K562 (cell line): ENCODE measurements around the gene FOXS1. TPM values are rescaled to one million over a fixed set of nuclear protein-coding genes. Genes with fewer than 3 reads are reported as not detected.

ENCODE experiments used
- BRD9 ChIP-seq: fragments of 450-650 bp; IDR thresholded peaks from 2 replicates; pipeline ENCODE4 v1.6.1; 2018; ENCODE audit warnings: low read depth; ENCODE audit not compliant: partially characterized antibody
- HNRNPLL ChIP-seq: fragments of 200-400 bp; formaldehyde crosslinking; IDR thresholded peaks from 2 replicates; pipeline ENCODE4 v1.6.1; 2017; ENCODE audit warnings: low read length, low read depth, mild to moderate bottlenecking; ENCODE audit not compliant: poor library complexity, severe bottlenecking
- JUND ChIP-seq, 2 experiments: IDR thresholded peaks; 2 replicates in 1 of 2; 3 replicates in 1 of 2; pipeline ENCODE4 v1.6.1; 2011; ENCODE audit warnings: borderline replicate concordance in 2 of 2, low read depth in 2 of 2, low read length in 2 of 2, improper control_type of control experiment in 1 of 2, missing biosample characterization in 1 of 2, missing genetic modification characterization in 1 of 2, missing genetic modification reagents in 1 of 2
- NUFIP1 ChIP-seq: fragments of 450-650 bp; IDR thresholded peaks from 2 replicates; pipeline ENCODE4 v1.6.1; 2018; ENCODE audit not compliant: partially characterized antibody
- ZNF146 ChIP-seq: IDR thresholded peaks from one replicate; pipeline ENCODE4 v1.6.1; 2018; ENCODE audit warnings: missing compliant biosample characterization; ENCODE audit not compliant: unreplicated experiment
- polyA plus RNA-seq, 8 experiments: library from polyadenylated mRNA; depleted of rRNA in 4 of 8; stranded (reverse) in 5 of 8; unstranded in 3 of 8; fragments of >200 nt; fragmentation: Nextera tagmentation in 2 of 8; fragmentation: Illumina TruSeq in 1 of 8; extraction: Ambion mirVana in 2 of 8; extraction: Trizol in 1 of 8; gene quantifications; 2 replicates each; pipeline versions ENCODE4 v1.2.1 to v1.2.3, GENCODE V29; 2011 to 2014; ENCODE audit warnings: inconsistent platforms in 1 of 8, missing spikeins in 1 of 8
- total RNA-seq, 7 experiments: library from RNA; depleted of rRNA in 6 of 7; stranded (reverse); fragments of >200 nt in 6 of 7; fragmentation: Illumina TruSeq in 2 of 7; extraction: Trizol in 2 of 7; gene quantifications; 2 replicates each; pipeline versions ENCODE4 v1.2.1 to v1.2.3, GENCODE V29; 2011 to 2021; ENCODE audit warnings: low replicate concordance in 1 of 7
- TF ChIP-seq, protein P1 (sequence below): sonication (generic); formaldehyde crosslinking; IDR thresholded peaks from 2 replicates; pipeline ENCODE4 v1.8.0; 2022; ENCODE audit warnings: missing genetic modification reagents, mild to moderate bottlenecking, borderline replicate concordance
- TF ChIP-seq, protein P2 (sequence below): IDR thresholded peaks from 2 replicates; pipeline ENCODE4 v1.6.1; 2014; ENCODE audit warnings: antibody characterized with exemption

The FOXS1 gene
- total and polyA plus RNA-seq, 9 of the 15 experiments (the other 6 are each of a cell fraction or from before 2014, with no cell fraction given): not detected

DNA sequence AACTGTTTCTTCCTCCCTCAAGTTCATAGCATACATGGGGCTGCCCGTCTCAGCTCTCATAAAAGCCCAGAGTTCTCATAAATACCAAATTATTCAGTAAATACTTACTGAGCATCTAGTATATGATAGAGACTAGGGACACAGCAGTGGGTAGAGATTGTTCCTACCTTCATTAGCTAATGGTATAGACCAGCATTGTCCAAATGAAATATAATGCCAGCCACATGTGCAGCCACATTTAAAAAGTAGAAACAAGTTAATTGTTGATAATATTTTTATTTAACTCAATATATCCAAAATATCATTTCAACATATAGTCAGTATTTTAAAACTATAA is 26.2 kb upstream of the FOXS1 start (continued):
- TF ChIP-seq, protein P1, sequence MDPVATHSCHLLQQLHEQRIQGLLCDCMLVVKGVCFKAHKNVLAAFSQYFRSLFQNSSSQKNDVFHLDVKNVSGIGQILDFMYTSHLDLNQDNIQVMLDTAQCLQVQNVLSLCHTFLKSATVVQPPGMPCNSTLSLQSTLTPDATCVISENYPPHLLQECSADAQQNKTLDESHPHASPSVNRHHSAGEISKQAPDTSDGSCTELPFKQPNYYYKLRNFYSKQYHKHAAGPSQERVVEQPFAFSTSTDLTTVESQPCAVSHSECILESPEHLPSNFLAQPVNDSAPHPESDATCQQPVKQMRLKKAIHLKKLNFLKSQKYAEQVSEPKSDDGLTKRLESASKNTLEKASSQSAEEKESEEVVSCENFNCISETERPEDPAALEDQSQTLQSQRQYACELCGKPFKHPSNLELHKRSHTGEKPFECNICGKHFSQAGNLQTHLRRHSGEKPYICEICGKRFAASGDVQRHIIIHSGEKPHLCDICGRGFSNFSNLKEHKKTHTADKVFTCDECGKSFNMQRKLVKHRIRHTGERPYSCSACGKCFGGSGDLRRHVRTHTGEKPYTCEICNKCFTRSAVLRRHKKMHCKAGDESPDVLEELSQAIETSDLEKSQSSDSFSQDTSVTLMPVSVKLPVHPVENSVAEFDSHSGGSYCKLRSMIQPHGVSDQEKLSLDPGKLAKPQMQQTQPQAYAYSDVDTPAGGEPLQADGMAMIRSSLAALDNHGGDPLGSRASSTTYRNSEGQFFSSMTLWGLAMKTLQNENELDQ (CRISPR knock-in tag): no peak
- TF ChIP-seq HNRNPLL (no peak), ZNF146 (CRISPR knock-in tag) (no peak), JUND (IDR thresholded peaks at IDR 0.05; ENCODE audit: borderline replicate concordance, low read depth, low read length) (no peak), JUND (tag; IDR thresholded peaks at IDR 0.05; ENCODE audit: borderline replicate concordance, low read depth, low read length) (no peak), BRD9 (no peak), NUFIP1 (no peak)
- TF ChIP-seq, protein P2, sequence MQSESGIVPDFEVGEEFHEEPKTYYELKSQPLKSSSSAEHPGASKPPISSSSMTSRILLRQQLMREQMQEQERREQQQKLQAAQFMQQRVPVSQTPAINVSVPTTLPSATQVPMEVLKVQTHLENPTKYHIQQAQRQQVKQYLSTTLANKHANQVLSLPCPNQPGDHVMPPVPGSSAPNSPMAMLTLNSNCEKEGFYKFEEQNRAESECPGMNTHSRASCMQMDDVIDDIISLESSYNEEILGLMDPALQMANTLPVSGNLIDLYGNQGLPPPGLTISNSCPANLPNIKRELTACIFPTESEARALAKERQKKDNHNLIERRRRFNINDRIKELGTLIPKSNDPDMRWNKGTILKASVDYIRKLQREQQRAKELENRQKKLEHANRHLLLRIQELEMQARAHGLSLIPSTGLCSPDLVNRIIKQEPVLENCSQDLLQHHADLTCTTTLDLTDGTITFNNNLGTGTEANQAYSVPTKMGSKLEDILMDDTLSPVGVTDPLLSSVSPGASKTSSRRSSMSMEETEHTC: no peak
- TF ChIP-seq, all 486 proteins: peak for 0
